ENCODE data around the gene ASRGL1.

Gene ASRGL1

DNA sequence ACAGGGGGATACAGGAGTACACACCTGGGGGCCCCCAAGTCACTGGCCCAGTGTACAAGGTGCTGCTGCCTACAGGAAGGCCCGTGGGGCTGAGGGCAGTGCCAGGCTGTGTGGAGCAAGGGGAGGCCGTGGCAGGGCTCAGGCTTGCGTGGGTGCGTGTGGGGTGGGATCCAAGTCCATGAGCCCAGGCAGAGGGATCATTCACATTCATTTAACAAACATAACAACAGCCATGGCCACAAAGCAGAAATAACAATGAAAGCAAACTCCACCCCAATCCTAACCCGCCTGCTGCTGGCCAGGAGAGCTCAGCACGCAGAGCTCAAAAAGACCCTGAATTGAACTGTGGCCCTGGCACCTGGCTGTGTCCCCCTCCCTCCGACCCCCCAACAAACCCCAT is 64.6 kb downstream of the ASRGL1 start:
- H3K4me3 ChIP-seq (ENCODE audit: low read depth, low read length) = no peak overlapping the region
- H2AFZ ChIP-seq (ENCODE audit: low read length, unreplicated experiment) = no peak overlapping the region
- H3K79me2 ChIP-seq (ENCODE audit: control insufficient read depth, insufficient read depth, low read length, unreplicated experiment) = no peaks in the 10 kb centered on the region
- no peaks in the 10 kb centered on the region for H3K27me3 ChIP-seq (ENCODE audit: insufficient read depth, low read length)
- no peak overlapping the region for H3K27ac ChIP-seq (ENCODE audit: low read depth, low read length)
- no peaks in the 10 kb centered on the region for H3K36me3 ChIP-seq (ENCODE audit: insufficient read depth, low read length)
- H3K4me1 ChIP-seq (ENCODE audit: control insufficient read depth, insufficient read depth, low read length, unreplicated experiment) = peaks cover 24% of the 10 kb centered on the region

- Histone ChIP-seq H3K27me3 (ENCODE audit: insufficient read depth, low read length) (no peaks in the 10 kb centered on the region), H3K4me1 (ENCODE audit: control insufficient read depth, insufficient read depth, low read length, unreplicated experiment) (peaks cover 24% of the 10 kb centered on the region), H2AFZ (ENCODE audit: low read length, unreplicated experiment) (no peak overlapping the region), H3K4me3 (ENCODE audit: low read depth, low read length) (no peak overlapping the region), H3K27ac (ENCODE audit: low read depth, low read length) (no peak overlapping the region), H3K79me2 (ENCODE audit: control insufficient read depth, insufficient read depth, low read length, unreplicated experiment) (no peaks in the 10 kb centered on the region), H3K36me3 (ENCODE audit: insufficient read depth, low read length) (no peaks in the 10 kb centered on the region)
Observed at GRCh38 chr11:62402226-62402959, 65.1 kb downstream of the ASRGL1 start.

DNA sequence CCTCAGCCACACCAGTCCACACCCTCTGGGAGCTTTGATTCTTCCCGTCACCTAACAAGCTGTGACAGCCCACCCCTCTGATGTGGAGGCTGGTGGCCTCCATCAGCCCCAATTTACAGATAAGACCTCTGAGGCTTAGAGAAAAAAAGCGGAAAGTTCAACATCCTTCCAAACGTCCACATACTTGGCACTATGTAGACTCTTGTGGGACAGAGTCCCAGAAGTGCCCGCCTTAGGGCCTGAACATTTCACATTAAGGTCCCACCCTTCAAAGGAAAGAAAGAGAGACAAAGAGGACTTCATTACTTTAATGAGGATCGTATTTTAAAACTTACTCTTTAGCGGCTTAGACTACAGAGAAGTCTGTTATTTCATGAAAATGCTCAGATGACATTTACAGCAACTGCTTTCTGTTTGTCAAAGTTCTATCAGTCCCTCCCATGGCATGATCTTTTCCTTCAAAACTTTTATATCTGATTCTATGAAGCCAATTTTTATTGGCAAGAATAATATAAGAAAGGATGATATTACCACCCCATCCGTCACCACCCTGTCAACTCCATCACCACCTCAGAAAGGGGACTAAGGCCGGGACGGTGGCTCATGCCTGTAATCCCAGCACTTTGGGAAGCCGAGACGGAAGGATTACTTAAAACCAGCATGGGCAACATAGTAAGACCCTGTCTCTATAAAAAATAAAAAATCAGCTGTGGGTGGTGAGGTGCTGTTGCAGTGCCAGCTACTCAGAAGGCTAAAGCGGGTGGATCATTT is 65.9 kb downstream of the ASRGL1 start:
- Histone ChIP-seq H3K79me2 (ENCODE audit: control insufficient read depth, insufficient read depth, low read length, unreplicated experiment) (no peaks in the 10 kb centered on the region), H3K4me1 (ENCODE audit: control insufficient read depth, insufficient read depth, low read length, unreplicated experiment) (peaks cover 23% of the 10 kb centered on the region), H3K27ac (ENCODE audit: low read depth, low read length) (no peak overlapping the region), H3K4me3 (ENCODE audit: low read depth, low read length) (no peak overlapping the region), H3K27me3 (ENCODE audit: insufficient read depth, low read length) (no peaks in the 10 kb centered on the region), H2AFZ (ENCODE audit: low read length, unreplicated experiment) (no peak overlapping the region), H3K36me3 (ENCODE audit: insufficient read depth, low read length) (no peaks in the 10 kb centered on the region)

DNA sequence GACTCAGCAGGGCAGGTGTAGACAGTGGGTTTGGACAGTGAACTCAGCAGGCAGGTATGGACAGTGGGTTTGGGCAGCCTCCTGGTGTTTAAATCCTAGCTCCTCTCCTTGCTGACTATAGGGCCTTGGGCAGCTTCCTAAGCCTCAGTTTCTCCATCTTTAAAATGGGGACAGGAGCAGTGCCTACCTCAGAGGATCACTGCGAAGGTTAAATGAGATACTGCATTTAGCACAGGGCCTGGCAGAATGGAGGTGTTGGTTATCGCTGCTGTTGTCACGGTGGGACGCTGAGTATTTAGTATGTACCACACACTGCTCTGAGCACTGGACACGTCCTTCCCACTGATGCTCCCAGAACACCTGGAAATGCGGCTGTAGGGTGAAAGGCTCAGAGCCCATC is 67.2 kb downstream of the ASRGL1 start:
- no peaks in the 10 kb centered on the region for H3K79me2 ChIP-seq (ENCODE audit: control insufficient read depth, insufficient read depth, low read length, unreplicated experiment)

GRCh38 chr11:62404901-62405300 is 67.7 kb downstream of the ASRGL1 start:
- no peaks in the 10 kb centered on the region for H3K27me3 ChIP-seq (ENCODE audit: insufficient read depth, low read length)
- no peak overlapping the region for H2AFZ ChIP-seq (ENCODE audit: low read length, unreplicated experiment)
- peaks cover 8% of the 10 kb centered on the region for H3K4me1 ChIP-seq (ENCODE audit: control insufficient read depth, insufficient read depth, low read length, unreplicated experiment)
- no peaks in the 10 kb centered on the region for H3K36me3 ChIP-seq (ENCODE audit: insufficient read depth, low read length)
- no peak overlapping the region for H3K27ac ChIP-seq (ENCODE audit: low read depth, low read length)
- H3K79me2 ChIP-seq (ENCODE audit: control insufficient read depth, insufficient read depth, low read length, unreplicated experiment) = no peaks in the 10 kb centered on the region
- H3K4me3 ChIP-seq (ENCODE audit: low read depth, low read length) = no peak overlapping the region

More for the DNA sequence above, 67.2 kb downstream of the ASRGL1 start:
- Histone ChIP-seq H3K36me3 (ENCODE audit: insufficient read depth, low read length) (no peaks in the 10 kb centered on the region), H2AFZ (ENCODE audit: low read length, unreplicated experiment) (no peak overlapping the region), H3K27me3 (ENCODE audit: insufficient read depth, low read length) (no peaks in the 10 kb centered on the region), H3K27ac (ENCODE audit: low read depth, low read length) (no peak overlapping the region), H3K4me3 (ENCODE audit: low read depth, low read length) (no peak overlapping the region), H3K4me1 (ENCODE audit: control insufficient read depth, insufficient read depth, low read length, unreplicated experiment) (peaks cover 10% of the 10 kb centered on the region)

DNA sequence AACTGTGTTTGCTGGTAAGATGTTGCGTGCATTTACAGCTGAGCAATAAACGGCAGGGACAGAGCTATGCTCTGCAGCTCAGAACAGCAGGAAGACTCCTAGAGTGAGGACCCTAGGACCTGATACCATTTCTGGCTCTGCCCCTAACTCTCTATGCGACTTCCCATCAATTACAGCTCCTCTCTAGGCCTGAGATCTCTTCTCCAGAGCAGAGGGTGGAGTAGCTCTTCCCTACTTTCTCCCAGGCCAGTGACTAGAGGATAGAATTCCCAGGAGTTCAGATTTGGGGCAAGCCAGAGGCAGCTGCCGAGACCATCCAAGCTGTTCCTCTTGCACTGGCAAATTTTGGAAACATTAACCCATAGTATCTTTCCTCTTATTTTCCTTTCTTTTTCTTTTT is 68.8 kb downstream of the ASRGL1 start:
- Histone ChIP-seq H3K27ac (ENCODE audit: low read depth, low read length) (no peak overlapping the region), H2AFZ (ENCODE audit: low read length, unreplicated experiment) (no peak overlapping the region), H3K4me3 (ENCODE audit: low read depth, low read length) (no peak overlapping the region), H3K79me2 (ENCODE audit: control insufficient read depth, insufficient read depth, low read length, unreplicated experiment) (no peaks in the 10 kb centered on the region), H3K4me1 (ENCODE audit: control insufficient read depth, insufficient read depth, low read length, unreplicated experiment) (peaks cover under 1% of the 10 kb centered on the region), H3K36me3 (ENCODE audit: insufficient read depth, low read length) (no peaks in the 10 kb centered on the region), H3K27me3 (ENCODE audit: insufficient read depth, low read length) (no peaks in the 10 kb centered on the region)

DNA sequence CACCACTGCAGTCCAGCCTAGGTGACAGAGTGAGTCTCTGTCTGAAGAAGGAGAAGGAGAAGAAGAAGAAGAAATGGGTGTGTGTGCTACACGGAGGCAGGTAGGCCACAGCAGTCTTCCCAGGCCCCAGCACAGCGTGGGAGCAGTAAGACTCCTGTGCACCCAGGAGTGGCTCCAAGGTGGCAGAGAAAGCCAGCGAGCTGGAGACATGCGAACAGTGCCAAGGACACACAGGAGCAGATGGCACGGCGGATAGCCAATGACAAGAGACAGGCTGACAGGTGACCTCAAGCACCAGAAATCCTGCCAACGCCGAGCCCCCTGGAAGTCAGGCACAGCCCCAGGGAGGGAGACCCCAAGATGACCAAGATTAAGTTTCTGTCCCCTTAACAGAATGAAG is 72.6 kb downstream of the ASRGL1 start:
- no peaks in the 10 kb centered on the region for H3K27me3 ChIP-seq (ENCODE audit: insufficient read depth, low read length)
- no peak overlapping the region for H2AFZ ChIP-seq (ENCODE audit: low read length, unreplicated experiment)
- H3K4me1 ChIP-seq (ENCODE audit: control insufficient read depth, insufficient read depth, low read length, unreplicated experiment) = no peaks in the 10 kb centered on the region
- H3K4me3 ChIP-seq (ENCODE audit: low read depth, low read length) = no peak overlapping the region
- H3K36me3 ChIP-seq (ENCODE audit: insufficient read depth, low read length) = no peaks in the 10 kb centered on the region
- H3K27ac ChIP-seq (ENCODE audit: low read depth, low read length) = no peak overlapping the region
- H3K79me2 ChIP-seq (ENCODE audit: control insufficient read depth, insufficient read depth, low read length, unreplicated experiment) = no peaks in the 10 kb centered on the region

DNA sequence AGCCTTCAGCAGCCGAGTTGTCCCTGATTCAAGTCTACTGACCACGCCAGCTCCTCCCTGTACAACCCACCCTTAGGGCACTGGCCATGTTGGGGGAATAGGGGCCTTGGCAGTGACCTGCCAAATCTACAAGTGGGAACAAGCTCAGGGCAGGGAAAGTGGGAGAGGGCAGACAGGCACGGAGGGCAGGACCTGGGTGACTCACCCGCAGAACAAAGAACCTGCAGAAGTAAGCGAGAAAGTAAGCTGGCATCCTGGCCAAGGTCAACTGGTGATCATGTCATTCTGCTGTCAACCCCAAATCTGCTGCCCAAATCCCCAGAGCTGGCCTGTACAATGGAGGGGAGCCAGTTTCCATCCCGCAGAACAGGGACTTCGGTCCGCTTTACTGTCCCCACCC is 73.7 kb downstream of the ASRGL1 start:
- H3K27me3 ChIP-seq (ENCODE audit: insufficient read depth, low read length) = no peaks in the 10 kb centered on the region
- no peak overlapping the region for H3K4me3 ChIP-seq (ENCODE audit: low read depth, low read length)
- no peaks in the 10 kb centered on the region for H3K79me2 ChIP-seq (ENCODE audit: control insufficient read depth, insufficient read depth, low read length, unreplicated experiment)
- no peak overlapping the region for H2AFZ ChIP-seq (ENCODE audit: low read length, unreplicated experiment)
- no peaks in the 10 kb centered on the region for H3K36me3 ChIP-seq (ENCODE audit: insufficient read depth, low read length)
- no peaks in the 10 kb centered on the region for H3K4me1 ChIP-seq (ENCODE audit: control insufficient read depth, insufficient read depth, low read length, unreplicated experiment)
- no peak overlapping the region for H3K27ac ChIP-seq (ENCODE audit: low read depth, low read length)

- Histone ChIP-seq H3K27me3 (ENCODE audit: insufficient read depth, low read length) (no peaks in the 10 kb centered on the region), H3K79me2 (ENCODE audit: control insufficient read depth, insufficient read depth, low read length, unreplicated experiment) (no peaks in the 10 kb centered on the region), H3K27ac (ENCODE audit: low read depth, low read length) (no peak overlapping the region), H3K4me3 (ENCODE audit: low read depth, low read length) (no peak overlapping the region), H3K36me3 (ENCODE audit: insufficient read depth, low read length) (no peaks in the 10 kb centered on the region), H3K4me1 (ENCODE audit: control insufficient read depth, insufficient read depth, low read length, unreplicated experiment) (no peaks in the 10 kb centered on the region), H2AFZ (ENCODE audit: low read length, unreplicated experiment) (no peak overlapping the region)
Observed at GRCh38 chr11:62411524-62411923, 74.3 kb downstream of the ASRGL1 start.

DNA sequence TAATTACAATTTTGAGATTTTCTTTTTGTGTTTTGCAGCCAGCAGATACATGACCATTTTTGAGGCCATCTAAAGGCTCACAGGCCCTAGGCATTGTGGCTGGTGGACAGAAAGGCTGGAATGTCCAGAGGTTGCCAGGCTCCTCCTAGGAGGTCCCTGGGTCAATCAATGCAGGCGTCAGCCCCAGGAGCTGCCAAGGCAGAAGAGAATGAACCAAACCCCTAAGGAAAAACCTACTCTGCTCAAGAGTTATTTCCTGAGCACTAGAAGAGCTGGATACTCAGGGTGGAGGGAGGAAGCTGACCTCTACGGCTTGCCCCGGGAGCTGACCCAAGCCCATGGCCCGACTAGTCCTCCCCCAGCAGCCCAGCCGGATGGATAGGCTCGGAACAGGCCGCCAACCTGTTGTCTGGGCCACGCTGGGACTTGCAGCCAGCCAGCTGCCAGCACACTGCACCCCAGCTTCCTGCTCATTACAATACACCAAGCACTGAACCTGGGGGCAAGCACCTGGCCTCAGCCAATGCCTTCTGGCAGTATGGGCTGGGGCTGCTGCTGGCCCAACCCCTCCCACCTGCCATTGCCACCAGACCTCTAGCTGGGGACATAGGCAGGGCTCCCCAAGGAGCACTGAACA is 75.9 kb downstream of the ASRGL1 start:
- no peak overlapping the region for H2AFZ ChIP-seq (ENCODE audit: low read length, unreplicated experiment)
- H3K4me3 ChIP-seq (ENCODE audit: low read depth, low read length) = no peak overlapping the region

More for the DNA sequence above, 75.9 kb downstream of the ASRGL1 start:
- no peaks in the 10 kb centered on the region for H3K79me2 ChIP-seq (ENCODE audit: control insufficient read depth, insufficient read depth, low read length, unreplicated experiment)
- no peaks in the 10 kb centered on the region for H3K27me3 ChIP-seq (ENCODE audit: insufficient read depth, low read length)
- no peaks in the 10 kb centered on the region for H3K4me1 ChIP-seq (ENCODE audit: control insufficient read depth, insufficient read depth, low read length, unreplicated experiment)
- H3K36me3 ChIP-seq (ENCODE audit: insufficient read depth, low read length) = no peaks in the 10 kb centered on the region
- no peak overlapping the region for H3K27ac ChIP-seq (ENCODE audit: low read depth, low read length)
